K562 (cell line): Measurements from ENCODE around the gene NR6A1. TPM values are rescaled to one million over a fixed set of nuclear protein-coding genes. Genes with fewer than 3 reads are reported as not detected.

Source experiments
- CEBPB ChIP-seq: fragments of 450-650 bp; IDR thresholded peaks from 2 replicates; pipeline ENCODE4 v1.6.1; 2016; ENCODE audit warnings: missing genetic modification characterization, missing compliant biosample characterization
- JUND ChIP-seq, 2 experiments: IDR thresholded peaks; 2 replicates in 1 of 2; 3 replicates in 1 of 2; pipeline ENCODE4 v1.6.1; 2011; ENCODE audit warnings: borderline replicate concordance in 2 of 2, low read depth in 2 of 2, low read length in 2 of 2, improper control_type of control experiment in 1 of 2, missing biosample characterization in 1 of 2, missing genetic modification characterization in 1 of 2, missing genetic modification reagents in 1 of 2
- NCOR1 ChIP-seq: fragments of 450-650 bp; IDR thresholded peaks from 2 replicates; pipeline ENCODE4 v1.6.1; 2016; ENCODE audit warnings: mild to moderate bottlenecking, moderate library complexity
- PBX2 ChIP-seq, 2 experiments: IDR thresholded peaks in 1 of 2; conservative IDR thresholded peaks in 1 of 2; 2 replicates each; pipeline ENCODE4 v1.6.1; 2016; ENCODE audit warnings: low read depth in 2 of 2, mild to moderate bottlenecking in 1 of 2, missing compliant biosample characterization in 1 of 2, missing genetic modification characterization in 1 of 2, moderate library complexity in 1 of 2
- RB1 ChIP-seq: fragments of 450-650 bp; IDR thresholded peaks from 2 replicates; pipeline ENCODE4 v1.6.1; 2017; ENCODE audit warnings: low read depth, mild to moderate bottlenecking
- RNF2 ChIP-seq: sonication (generic); IDR thresholded peaks from 2 replicates; pipeline ENCODE4 v1.6.1; 2016
- SRF ChIP-seq, 2 experiments: fragments of 250-450, 450-650 bp in 1 of 2; sonication (Bioruptor Pico) in 1 of 2; sonication (generic) in 1 of 2; formaldehyde crosslinking; IDR thresholded peaks; 2 replicates each; pipeline versions ENCODE4 v1.5.0 to v1.5.1; 2020 to 2022; ENCODE audit warnings: mild to moderate bottlenecking in 1 of 2, missing genetic modification reagents in 1 of 2
- STAT5A ChIP-seq: IDR thresholded peaks from 2 replicates; pipeline ENCODE4 v1.6.1; 2012; ENCODE audit warnings: low read length, inconsistent platforms, borderline replicate concordance
- TEAD4 ChIP-seq, 2 experiments: sonication (generic) in 1 of 2; formaldehyde crosslinking in 1 of 2; IDR thresholded peaks; 2 replicates each; pipeline versions ENCODE4 v1.6.1 to v1.8.0; 2012 to 2022; ENCODE audit warnings: borderline replicate concordance in 1 of 2, inconsistent platforms in 1 of 2, low read length in 1 of 2, mild to moderate bottlenecking in 1 of 2, missing genetic modification reagents in 1 of 2
- ZNF609 ChIP-seq: sonication (generic); formaldehyde crosslinking; IDR thresholded peaks from 2 replicates; pipeline ENCODE4 v1.8.1; 2023; ENCODE audit warnings: missing genetic modification reagents, mild to moderate bottlenecking, borderline replicate concordance
- polyA plus RNA-seq, 8 experiments: library from polyadenylated mRNA; depleted of rRNA in 4 of 8; stranded (reverse) in 5 of 8; unstranded in 3 of 8; fragments of >200 nt; fragmentation: Nextera tagmentation in 2 of 8; fragmentation: Illumina TruSeq in 1 of 8; extraction: Ambion mirVana in 2 of 8; extraction: Trizol in 1 of 8; gene quantifications; 2 replicates each; pipeline versions ENCODE4 v1.2.1 to v1.2.3, GENCODE V29; 2011 to 2014; ENCODE audit warnings: inconsistent platforms in 1 of 8, missing spikeins in 1 of 8
- total RNA-seq, 7 experiments: library from RNA; depleted of rRNA in 6 of 7; stranded (reverse); fragments of >200 nt in 6 of 7; fragmentation: Illumina TruSeq in 2 of 7; extraction: Trizol in 2 of 7; gene quantifications; 2 replicates each; pipeline versions ENCODE4 v1.2.1 to v1.2.3, GENCODE V29; 2011 to 2021; ENCODE audit warnings: low replicate concordance in 1 of 7
- TF ChIP-seq, protein P1 (sequence below), 2 experiments: fragments of 450-650 bp; conservative IDR thresholded peaks; 2 replicates each; pipeline ENCODE4 v1.6.1; 2017; ENCODE audit warnings: mild to moderate bottlenecking in 2 of 2, moderate library complexity in 2 of 2
- TF ChIP-seq, protein P2 (sequence below): fragments of 450-650 bp; IDR thresholded peaks from 2 replicates; pipeline ENCODE4 v1.6.1; 2016
- TF ChIP-seq, protein P3 (sequence below): sonication (generic); formaldehyde crosslinking; IDR thresholded peaks from 2 replicates; pipeline ENCODE4 v1.9.0; 2022; ENCODE audit warnings: mild to moderate bottlenecking, missing genetic modification reagents

Gene NR6A1
- total and polyA plus RNA-seq, 9 of the 15 experiments (the other 6 are each of a cell fraction or from before 2014, with no cell fraction given), result 9.7 to 55.4 (median 28.3) TPM

- 0 out of 2 replicates have a peak, but pooled peaks have one; percentile 15 for TF ChIP-seq RB1
- TF ChIP-seq JUND (IDR thresholded peaks at IDR 0.05; ENCODE audit: borderline replicate concordance, low read depth, low read length), result peak; percentile 38; the same call in 1 of the 2 replicates
- TF ChIP-seq JUND (tag; IDR thresholded peaks at IDR 0.05; ENCODE audit: borderline replicate concordance, low read depth, low read length), result no peak
- peak; percentile 45; the same call in 1 of the 2 replicates for TF ChIP-seq NCOR1
- peak in 1 of 2 experiments; percentile 44; a peak in 1 of 4 replicates for TF ChIP-seq SRF (CRISPR knock-in tag; IDR thresholded peaks at IDR 0.05)
- TF ChIP-seq TEAD4 (IDR thresholded peaks at IDR 0.05; ENCODE audit: low read length), result peak; percentile 51; the same call in 1 of the 2 replicates
- TF ChIP-seq TEAD4 (CRISPR knock-in tag; IDR thresholded peaks at IDR 0.05; ENCODE audit: borderline replicate concordance), result no peak
- TF ChIP-seq RNF2, result peak; percentile 36; the same call in 1 of the 2 replicates
- TF ChIP-seq STAT5A, result 0 out of 2 replicates have a peak, but pooled peaks have one; percentile 14
- TF ChIP-seq, protein P1, sequence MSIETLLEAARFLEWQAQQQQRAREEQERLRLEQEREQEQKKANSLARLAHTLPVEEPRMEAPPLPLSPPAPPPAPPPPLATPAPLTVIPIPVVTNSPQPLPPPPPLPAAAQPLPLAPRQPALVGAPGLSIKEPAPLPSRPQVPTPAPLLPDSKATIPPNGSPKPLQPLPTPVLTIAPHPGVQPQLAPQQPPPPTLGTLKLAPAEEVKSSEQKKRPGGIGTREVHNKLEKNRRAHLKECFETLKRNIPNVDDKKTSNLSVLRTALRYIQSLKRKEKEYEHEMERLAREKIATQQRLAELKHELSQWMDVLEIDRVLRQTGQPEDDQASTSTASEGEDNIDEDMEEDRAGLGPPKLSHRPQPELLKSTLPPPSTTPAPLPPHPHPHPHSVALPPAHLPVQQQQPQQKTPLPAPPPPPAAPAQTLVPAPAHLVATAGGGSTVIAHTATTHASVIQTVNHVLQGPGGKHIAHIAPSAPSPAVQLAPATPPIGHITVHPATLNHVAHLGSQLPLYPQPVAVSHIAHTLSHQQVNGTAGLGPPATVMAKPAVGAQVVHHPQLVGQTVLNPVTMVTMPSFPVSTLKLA (conservative IDR thresholded peaks at IDR 0.05), result peak in 1 of 2 experiments; percentile 38; a peak in 1 of 4 replicates
- TF ChIP-seq CEBPB, result peak; percentile 87
- no peak for TF ChIP-seq PBX2 (CRISPR knock-in tag; IDR thresholded peaks at IDR 0.05; ENCODE audit: low read depth)
- peak; percentile 90 for TF ChIP-seq PBX2 (tag; conservative IDR thresholded peaks at IDR 0.05; ENCODE audit: low read depth)
- TF ChIP-seq, protein P2, sequence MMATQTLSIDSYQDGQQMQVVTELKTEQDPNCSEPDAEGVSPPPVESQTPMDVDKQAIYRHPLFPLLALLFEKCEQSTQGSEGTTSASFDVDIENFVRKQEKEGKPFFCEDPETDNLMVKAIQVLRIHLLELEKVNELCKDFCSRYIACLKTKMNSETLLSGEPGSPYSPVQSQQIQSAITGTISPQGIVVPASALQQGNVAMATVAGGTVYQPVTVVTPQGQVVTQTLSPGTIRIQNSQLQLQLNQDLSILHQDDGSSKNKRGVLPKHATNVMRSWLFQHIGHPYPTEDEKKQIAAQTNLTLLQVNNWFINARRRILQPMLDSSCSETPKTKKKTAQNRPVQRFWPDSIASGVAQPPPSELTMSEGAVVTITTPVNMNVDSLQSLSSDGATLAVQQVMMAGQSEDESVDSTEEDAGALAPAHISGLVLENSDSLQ, result peak; percentile 81
- no peak for TF ChIP-seq ZNF609 (CRISPR knock-in tag)
- TF ChIP-seq, protein P3, sequence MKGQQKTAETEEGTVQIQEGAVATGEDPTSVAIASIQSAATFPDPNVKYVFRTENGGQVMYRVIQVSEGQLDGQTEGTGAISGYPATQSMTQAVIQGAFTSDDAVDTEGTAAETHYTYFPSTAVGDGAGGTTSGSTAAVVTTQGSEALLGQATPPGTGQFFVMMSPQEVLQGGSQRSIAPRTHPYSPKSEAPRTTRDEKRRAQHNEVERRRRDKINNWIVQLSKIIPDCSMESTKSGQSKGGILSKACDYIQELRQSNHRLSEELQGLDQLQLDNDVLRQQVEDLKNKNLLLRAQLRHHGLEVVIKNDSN (CRISPR knock-in tag), result no peak
These were observed 13.1 kb downstream of the NR6A1 start (continued) for GRCh38 chr9:124758061-124758460.
